SK-N-SH (cell line): ENCODE results near the gene UGGT2.
A peak's percentile ranks its signal among the peaks of the same experiment; 100 is the strongest.

Experiments
- ELF1 ChIP-seq: IDR thresholded peaks from 2 replicates; pipeline ENCODE4 v1.4.0; 2012
- FOSL2 ChIP-seq: IDR thresholded peaks from 2 replicates; pipeline ENCODE4 v1.4.0; 2012; ENCODE audit warnings: low read depth, mild to moderate bottlenecking, moderate library complexity, borderline replicate concordance
- FOXJ3 ChIP-seq: sonication (generic); formaldehyde crosslinking; IDR thresholded peaks from 2 replicates; pipeline ENCODE4 v1.5.1; 2020; ENCODE audit warnings: mild to moderate bottlenecking, missing genetic modification reagents
- GABPA ChIP-seq: IDR thresholded peaks from 2 replicates; pipeline ENCODE4 v1.4.0; 2012; ENCODE audit warnings: low read depth, mild to moderate bottlenecking
- JUND ChIP-seq: IDR thresholded peaks from 2 replicates; pipeline ENCODE4 v1.4.0; 2012
- POLR2AphosphoS5 ChIP-seq: IDR thresholded peaks from 2 replicates; pipeline ENCODE4 v1.6.1; 2012; ENCODE audit warnings: low read depth, low read length
- RAD21 ChIP-seq: IDR thresholded peaks from 2 replicates; pipeline ENCODE4 v1.6.1; 2012; ENCODE audit warnings: mild to moderate bottlenecking, low read length
- TAF1 ChIP-seq: IDR thresholded peaks from 2 replicates; pipeline ENCODE4 v1.6.1; 2012; ENCODE audit warnings: low read depth, mild to moderate bottlenecking, low read length, moderate library complexity, borderline replicate concordance
- YY1 ChIP-seq: IDR thresholded peaks from 2 replicates; pipeline ENCODE4 v1.4.0; 2012; ENCODE audit warnings: low read depth, mild to moderate bottlenecking
- TF ChIP-seq, protein P1 (sequence below): fragments of 200-600 bp; sonication (generic); IDR thresholded peaks from 2 replicates; pipeline ENCODE4 v1.6.1; 2017; ENCODE audit warnings: antibody characterized with exemption, mild to moderate bottlenecking, moderate library complexity
- TF ChIP-seq, protein P2 (sequence below): IDR thresholded peaks from 2 replicates; pipeline ENCODE4; 2012
- TF ChIP-seq, protein P3 (sequence below): IDR thresholded peaks from 2 replicates; pipeline ENCODE4 v1.6.1; 2012; ENCODE audit warnings: mild to moderate bottlenecking, low read depth, low read length, moderate library complexity
- TF ChIP-seq, protein P4 (sequence below): IDR thresholded peaks from 2 replicates; pipeline ENCODE4 v1.4.0; 2012; ENCODE audit warnings: low read depth, borderline replicate concordance
- TF ChIP-seq, protein P5 (sequence below): IDR thresholded peaks from 2 replicates; pipeline ENCODE4 v1.4.0; 2012; ENCODE audit warnings: low read depth

DNA sequence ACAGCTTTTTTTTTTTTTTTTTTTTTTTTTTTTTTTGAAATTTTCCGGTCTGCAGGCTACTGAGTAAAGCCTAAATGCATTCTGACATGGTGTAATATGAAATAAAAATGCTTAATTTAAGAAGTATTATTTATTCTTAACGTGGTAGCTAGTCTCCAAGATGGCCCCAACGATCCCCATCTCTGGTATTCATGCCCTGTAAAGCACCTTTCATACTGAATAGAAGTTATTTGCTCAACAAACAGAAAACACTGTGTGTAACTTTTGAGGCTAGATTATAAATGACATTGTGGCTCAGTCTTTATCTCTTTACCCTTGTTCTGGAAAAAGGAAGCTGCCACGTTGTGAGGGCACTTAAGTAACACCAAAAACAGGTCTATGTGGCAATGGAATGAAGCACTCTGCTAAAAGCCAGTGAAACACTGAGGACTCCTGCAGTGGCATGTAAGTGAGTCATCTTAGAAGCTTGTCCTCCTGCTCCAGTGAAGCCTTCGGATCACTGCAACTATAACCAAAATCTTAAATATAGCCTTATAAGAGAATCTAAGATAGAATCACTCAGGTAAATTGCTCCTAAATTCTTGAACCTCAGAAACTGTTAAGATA is 128.7 kb downstream of the UGGT2 start:
- TF ChIP-seq, protein P1, sequence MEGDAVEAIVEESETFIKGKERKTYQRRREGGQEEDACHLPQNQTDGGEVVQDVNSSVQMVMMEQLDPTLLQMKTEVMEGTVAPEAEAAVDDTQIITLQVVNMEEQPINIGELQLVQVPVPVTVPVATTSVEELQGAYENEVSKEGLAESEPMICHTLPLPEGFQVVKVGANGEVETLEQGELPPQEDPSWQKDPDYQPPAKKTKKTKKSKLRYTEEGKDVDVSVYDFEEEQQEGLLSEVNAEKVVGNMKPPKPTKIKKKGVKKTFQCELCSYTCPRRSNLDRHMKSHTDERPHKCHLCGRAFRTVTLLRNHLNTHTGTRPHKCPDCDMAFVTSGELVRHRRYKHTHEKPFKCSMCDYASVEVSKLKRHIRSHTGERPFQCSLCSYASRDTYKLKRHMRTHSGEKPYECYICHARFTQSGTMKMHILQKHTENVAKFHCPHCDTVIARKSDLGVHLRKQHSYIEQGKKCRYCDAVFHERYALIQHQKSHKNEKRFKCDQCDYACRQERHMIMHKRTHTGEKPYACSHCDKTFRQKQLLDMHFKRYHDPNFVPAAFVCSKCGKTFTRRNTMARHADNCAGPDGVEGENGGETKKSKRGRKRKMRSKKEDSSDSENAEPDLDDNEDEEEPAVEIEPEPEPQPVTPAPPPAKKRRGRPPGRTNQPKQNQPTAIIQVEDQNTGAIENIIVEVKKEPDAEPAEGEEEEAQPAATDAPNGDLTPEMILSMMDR: no peak
- TF ChIP-seq TAF1: no peak
- TF ChIP-seq, protein P2, sequence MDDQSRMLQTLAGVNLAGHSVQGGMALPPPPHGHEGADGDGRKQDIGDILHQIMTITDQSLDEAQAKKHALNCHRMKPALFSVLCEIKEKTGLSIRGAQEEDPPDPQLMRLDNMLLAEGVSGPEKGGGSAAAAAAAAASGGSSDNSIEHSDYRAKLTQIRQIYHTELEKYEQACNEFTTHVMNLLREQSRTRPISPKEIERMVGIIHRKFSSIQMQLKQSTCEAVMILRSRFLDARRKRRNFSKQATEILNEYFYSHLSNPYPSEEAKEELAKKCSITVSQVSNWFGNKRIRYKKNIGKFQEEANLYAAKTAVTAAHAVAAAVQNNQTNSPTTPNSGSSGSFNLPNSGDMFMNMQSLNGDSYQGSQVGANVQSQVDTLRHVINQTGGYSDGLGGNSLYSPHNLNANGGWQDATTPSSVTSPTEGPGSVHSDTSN: peak; percentile 38; the same call in 1 of the 2 replicates
- no peak for TF ChIP-seq GABPA
- TF ChIP-seq YY1: no peak
- TF ChIP-seq, protein P3, sequence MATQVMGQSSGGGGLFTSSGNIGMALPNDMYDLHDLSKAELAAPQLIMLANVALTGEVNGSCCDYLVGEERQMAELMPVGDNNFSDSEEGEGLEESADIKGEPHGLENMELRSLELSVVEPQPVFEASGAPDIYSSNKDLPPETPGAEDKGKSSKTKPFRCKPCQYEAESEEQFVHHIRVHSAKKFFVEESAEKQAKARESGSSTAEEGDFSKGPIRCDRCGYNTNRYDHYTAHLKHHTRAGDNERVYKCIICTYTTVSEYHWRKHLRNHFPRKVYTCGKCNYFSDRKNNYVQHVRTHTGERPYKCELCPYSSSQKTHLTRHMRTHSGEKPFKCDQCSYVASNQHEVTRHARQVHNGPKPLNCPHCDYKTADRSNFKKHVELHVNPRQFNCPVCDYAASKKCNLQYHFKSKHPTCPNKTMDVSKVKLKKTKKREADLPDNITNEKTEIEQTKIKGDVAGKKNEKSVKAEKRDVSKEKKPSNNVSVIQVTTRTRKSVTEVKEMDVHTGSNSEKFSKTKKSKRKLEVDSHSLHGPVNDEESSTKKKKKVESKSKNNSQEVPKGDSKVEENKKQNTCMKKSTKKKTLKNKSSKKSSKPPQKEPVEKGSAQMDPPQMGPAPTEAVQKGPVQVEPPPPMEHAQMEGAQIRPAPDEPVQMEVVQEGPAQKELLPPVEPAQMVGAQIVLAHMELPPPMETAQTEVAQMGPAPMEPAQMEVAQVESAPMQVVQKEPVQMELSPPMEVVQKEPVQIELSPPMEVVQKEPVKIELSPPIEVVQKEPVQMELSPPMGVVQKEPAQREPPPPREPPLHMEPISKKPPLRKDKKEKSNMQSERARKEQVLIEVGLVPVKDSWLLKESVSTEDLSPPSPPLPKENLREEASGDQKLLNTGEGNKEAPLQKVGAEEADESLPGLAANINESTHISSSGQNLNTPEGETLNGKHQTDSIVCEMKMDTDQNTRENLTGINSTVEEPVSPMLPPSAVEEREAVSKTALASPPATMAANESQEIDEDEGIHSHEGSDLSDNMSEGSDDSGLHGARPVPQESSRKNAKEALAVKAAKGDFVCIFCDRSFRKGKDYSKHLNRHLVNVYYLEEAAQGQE: no peak
- TF ChIP-seq RAD21: no peak
- TF ChIP-seq, protein P4, sequence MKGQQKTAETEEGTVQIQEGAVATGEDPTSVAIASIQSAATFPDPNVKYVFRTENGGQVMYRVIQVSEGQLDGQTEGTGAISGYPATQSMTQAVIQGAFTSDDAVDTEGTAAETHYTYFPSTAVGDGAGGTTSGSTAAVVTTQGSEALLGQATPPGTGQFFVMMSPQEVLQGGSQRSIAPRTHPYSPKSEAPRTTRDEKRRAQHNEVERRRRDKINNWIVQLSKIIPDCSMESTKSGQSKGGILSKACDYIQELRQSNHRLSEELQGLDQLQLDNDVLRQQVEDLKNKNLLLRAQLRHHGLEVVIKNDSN: no peak
- TF ChIP-seq FOXJ3: no peak
- no peak for TF ChIP-seq ELF1
- peak; percentile 62 for TF ChIP-seq JUND
- TF ChIP-seq POLR2AphosphoS5: no peak
- TF ChIP-seq FOSL2: peak; percentile 67
- TF ChIP-seq, protein P5, sequence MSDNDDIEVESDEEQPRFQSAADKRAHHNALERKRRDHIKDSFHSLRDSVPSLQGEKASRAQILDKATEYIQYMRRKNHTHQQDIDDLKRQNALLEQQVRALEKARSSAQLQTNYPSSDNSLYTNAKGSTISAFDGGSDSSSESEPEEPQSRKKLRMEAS: no peak
